GM10248 (cell line): Measurements from ENCODE around the gene NLRP14.

Source experiments
- CTCF ChIA-PET: fragments of 300-600 bp; sonication (Branson Sonifier 250); formaldehyde crosslinking; extraction: SDS; loops from one replicate; lab custom pipeline; 2021; ENCODE audit warnings: antibody characterized with exemption; lab: Yijun Ruan, JAX
- POLR2A ChIA-PET: fragments of 350-650 bp; sonication (Branson Sonifier 250); formaldehyde crosslinking; extraction: SDS; loops from one replicate; lab custom pipeline; 2020; ENCODE audit warnings: antibody characterized with exemption; lab: Yijun Ruan, JAX
- DNase-seq: peaks from one replicate; pipeline ENCODE4 v3.0.0; 2012; ENCODE audit errors: extremely low spot score
- TF ChIP-seq, protein P1 (sequence below): IDR thresholded peaks from 2 replicates; pipeline ENCODE4 v1.5.1; 2012; ENCODE audit warnings: mild to moderate bottlenecking, low read depth; ENCODE audit errors: extremely low read depth, missing control alignments, control extremely low read depth

The NLRP14 gene

DNA sequence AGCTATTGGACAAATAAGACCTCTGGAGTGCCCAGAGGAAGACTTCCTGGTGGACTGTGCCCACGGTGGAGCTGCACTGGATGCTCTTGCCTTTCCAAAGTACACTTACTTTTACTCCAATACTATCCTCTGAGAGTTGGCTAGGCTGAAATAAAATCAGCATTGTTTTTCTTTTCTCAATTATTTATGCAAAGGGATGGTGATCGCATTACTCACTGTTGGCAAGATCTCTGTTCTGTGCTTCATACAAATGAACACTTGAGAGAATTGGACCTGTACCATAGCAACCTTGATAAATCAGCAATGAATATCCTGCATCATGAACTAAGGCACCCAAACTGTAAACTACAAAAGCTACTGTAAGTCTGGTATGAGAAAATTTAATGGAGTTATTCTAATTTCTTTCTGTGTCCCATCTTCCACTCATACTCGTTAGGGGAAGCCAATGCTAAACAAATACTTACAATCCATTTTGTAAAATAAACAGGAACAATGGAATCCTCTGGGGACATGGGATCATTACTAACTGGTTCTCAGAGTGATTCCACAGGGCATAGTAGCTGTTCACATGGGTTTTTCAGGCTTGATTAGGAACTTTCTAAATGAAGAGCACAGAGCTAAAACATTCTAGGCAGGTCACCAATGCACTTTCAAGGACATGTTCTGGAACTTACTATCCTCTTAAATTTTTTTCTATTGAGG is 26.3 kb downstream of the NLRP14 start:
- TF ChIP-seq, protein P1, sequence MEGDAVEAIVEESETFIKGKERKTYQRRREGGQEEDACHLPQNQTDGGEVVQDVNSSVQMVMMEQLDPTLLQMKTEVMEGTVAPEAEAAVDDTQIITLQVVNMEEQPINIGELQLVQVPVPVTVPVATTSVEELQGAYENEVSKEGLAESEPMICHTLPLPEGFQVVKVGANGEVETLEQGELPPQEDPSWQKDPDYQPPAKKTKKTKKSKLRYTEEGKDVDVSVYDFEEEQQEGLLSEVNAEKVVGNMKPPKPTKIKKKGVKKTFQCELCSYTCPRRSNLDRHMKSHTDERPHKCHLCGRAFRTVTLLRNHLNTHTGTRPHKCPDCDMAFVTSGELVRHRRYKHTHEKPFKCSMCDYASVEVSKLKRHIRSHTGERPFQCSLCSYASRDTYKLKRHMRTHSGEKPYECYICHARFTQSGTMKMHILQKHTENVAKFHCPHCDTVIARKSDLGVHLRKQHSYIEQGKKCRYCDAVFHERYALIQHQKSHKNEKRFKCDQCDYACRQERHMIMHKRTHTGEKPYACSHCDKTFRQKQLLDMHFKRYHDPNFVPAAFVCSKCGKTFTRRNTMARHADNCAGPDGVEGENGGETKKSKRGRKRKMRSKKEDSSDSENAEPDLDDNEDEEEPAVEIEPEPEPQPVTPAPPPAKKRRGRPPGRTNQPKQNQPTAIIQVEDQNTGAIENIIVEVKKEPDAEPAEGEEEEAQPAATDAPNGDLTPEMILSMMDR, result no peak
- no peak for DNase-seq
- ChIA-PET POLR2A (no interaction called here), CTCF (no interaction called here)

DNA sequence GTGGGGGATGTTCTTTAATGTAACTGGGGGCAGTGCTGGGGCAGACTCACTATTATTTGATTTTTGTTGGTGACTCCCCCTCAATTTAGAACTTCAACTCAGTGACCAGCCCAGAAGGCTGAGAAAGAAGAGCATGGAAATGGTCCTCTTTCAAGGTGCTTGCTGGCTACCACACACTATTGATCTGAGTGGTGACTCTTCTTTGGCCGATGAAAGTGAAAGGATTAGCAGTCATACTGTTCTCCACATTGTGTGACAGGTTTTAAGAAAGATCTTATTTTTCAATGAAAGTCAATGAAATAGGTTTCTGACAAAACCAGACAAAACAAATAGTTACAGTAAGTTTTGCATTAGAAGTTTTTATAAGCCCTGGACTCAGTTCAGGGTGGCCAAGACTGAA is 29.9 kb downstream of the NLRP14 start:
- TF ChIP-seq, protein P1, result no peak
- ChIA-PET POLR2A (no interaction called here), CTCF (no interaction called here)
- no peak for DNase-seq

DNA sequence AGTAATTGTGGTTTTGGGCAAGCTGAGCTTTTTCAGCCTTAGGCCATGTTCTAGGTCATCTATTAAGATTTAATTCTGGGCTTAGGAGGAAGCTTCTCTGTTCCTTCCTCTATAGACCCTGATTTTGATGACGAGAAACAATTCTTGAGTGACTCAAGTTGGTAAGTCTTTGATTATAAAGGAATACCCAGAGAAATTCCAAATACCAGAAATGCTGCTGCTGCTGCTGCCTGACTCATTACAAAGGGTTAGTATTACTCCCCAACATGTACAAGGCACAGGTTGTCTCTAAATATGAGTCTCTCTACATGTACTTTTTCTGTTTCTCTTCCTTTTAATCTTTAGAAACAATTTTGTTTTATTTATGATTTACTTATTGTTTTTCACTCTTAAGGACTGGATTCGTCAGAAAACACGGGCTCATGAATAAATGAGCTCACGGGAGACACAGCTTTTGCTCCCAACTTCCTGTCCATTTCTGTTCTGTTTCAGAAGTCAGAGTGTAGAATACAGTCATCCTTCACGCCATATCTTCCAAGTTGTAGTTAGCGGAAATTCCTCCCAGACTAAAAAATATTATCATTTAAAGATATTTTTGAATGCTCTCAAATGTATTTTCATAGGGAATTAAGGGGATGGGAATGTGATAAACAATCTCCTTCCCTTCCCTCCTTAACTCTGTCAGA is 36.7 kb downstream of the NLRP14 start:
- DNase-seq, result no peak
- CTCF ChIA-PET, result interaction anchor here (1.1 to 1.8 kb wide), 4 partner anchors 18 to 245 kb away, joined by 3 to 5 read pairs (median 4); no protein-coding TSS in a partner anchor
- TF ChIP-seq, protein P1, result no peak
- POLR2A ChIA-PET, result no interaction called here

DNA sequence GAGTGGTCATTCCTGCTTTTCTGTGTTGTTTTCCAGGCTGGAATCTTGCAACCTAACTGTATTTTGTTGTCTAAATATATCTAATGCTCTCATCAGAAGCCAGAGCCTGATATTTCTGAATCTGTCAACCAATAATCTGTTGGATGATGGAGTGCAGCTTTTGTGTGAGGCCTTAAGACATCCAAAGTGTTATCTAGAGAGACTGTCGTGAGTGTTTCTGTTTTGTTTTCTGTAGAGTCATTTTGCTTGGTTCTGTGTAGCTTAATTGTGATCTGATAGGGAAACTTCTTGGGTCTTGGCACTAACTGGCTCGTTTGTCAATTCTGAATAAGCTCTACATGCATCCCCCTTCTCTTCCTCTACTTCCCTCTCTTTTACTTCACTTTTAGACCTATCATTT is 37.4 kb downstream of the NLRP14 start:
- POLR2A ChIA-PET, result no interaction called here
- CTCF ChIA-PET, result interaction anchor here (1.0 to 1.8 kb wide), 4 partner anchors 14 to 245 kb away, joined by 3 to 5 read pairs (median 4); no protein-coding TSS in a partner anchor
- DNase-seq, result no peak
- TF ChIP-seq, protein P1, result no peak

DNA sequence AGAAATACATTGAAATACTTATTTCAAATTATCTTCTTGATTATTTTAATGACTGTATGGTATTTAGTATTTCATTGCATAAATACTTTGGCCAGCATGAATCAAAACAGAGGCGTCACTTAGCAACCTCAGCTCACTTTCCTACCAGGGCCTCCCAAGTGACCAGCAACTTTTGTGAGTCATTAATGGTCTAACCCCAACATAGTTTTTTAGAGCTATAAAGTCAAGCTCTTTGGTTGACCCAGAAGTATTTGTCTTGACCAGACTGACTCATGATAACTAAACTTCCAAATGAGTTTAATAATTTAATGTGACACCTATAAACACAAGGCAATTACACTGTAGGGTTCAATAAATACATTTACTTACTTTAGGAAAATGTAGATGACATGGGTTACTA is 40.6 kb downstream of the NLRP14 start:
- POLR2A ChIA-PET, result no interaction called here
- CTCF ChIA-PET, result interaction anchor here (1.4 kb wide), 1 partner anchor 11 kb away, joined by 3 read pairs; no protein-coding TSS in a partner anchor
- DNase-seq, result no peak
- TF ChIP-seq, protein P1, result no peak

DNA sequence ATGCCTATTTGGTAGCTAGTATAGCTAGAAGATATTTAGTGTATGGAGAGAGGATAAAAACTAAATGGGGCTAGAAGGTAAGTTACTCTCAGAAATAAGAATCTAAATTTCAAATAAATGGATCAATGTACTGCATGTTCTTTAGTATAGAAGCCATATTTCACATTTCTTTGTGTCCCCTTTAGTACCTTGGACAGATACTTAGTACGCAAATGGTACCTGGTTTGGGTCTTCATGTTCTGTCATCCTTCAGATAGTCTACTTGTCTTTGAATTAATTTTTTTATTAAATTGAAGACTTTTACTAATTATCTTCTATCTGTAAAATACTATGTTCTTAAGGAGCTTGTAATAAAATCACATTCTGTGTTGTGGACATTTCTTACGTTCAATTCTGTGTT is 42.3 kb downstream of the NLRP14 start:
- DNase-seq, result no peak
- ChIA-PET POLR2A (no interaction called here), CTCF (no interaction called here)
- TF ChIP-seq, protein P1, result no peak
